CD14-positive monocyte (primary cell): Measurements from ENCODE around the gene KIF4B. TPM values are rescaled to one million over a fixed set of nuclear protein-coding genes. Genes with fewer than 3 reads are reported as not detected.

ENCODE experiments used
- DNase-seq, 3 donors: peaks; one replicate each; pipeline ENCODE4 v3.0.0-alpha.2; 2011 to 2022
- H2AFZ ChIP-seq: 2 replicates; pipeline ENCODE4 v1.6.0; 2012; ENCODE audit warnings: mild to moderate bottlenecking, low read depth, low read length, inconsistent platforms; ENCODE audit not compliant: insufficient read depth, poor library complexity, severe bottlenecking
- H3K27ac ChIP-seq, 2 donors: 1 replicate in 1 of 2; 2 replicates in 1 of 2; pipeline ENCODE4 v1.5.1; 2012 to 2013; ENCODE audit warnings: low read length in 2 of 2, control low read depth in 1 of 2, inconsistent platforms in 1 of 2, low read depth in 1 of 2, mild to moderate bottlenecking in 1 of 2
- H3K27me3 ChIP-seq, 2 donors: one replicate each; pipeline versions ENCODE4 v1.6.0 to v1.6.1; 2011 to 2013; ENCODE audit warnings: low read length in 2 of 2; ENCODE audit not compliant: control insufficient read depth in 2 of 2, insufficient read depth in 2 of 2
- H3K36me3 ChIP-seq, 2 donors: replicated peaks in 1 of 2; 1 replicate in 1 of 2; 2 replicates in 1 of 2; pipeline versions ENCODE4 v1.5.1 to v1.6.1; 2012 to 2013; ENCODE audit warnings: low read length in 2 of 2, control low read depth in 1 of 2, inconsistent platforms in 1 of 2, mild to moderate bottlenecking in 1 of 2; ENCODE audit not compliant: insufficient read depth in 2 of 2, control insufficient read depth in 1 of 2
- H3K4me1 ChIP-seq, 2 donors: 1 replicate in 1 of 2; 2 replicates in 1 of 2; pipeline versions ENCODE4 v1.5.1 to v1.6.1; 2012 to 2013; ENCODE audit warnings: low read length in 2 of 2, control low read depth in 1 of 2, inconsistent platforms in 1 of 2, mild to moderate bottlenecking in 1 of 2, moderate library complexity in 1 of 2; ENCODE audit not compliant: insufficient read depth in 2 of 2, control insufficient read depth in 1 of 2
- H3K4me2 ChIP-seq: replicated peaks from 2 replicates; pipeline ENCODE3; 2012; ENCODE audit warnings: low read length, moderate library complexity, mild to moderate bottlenecking; ENCODE audit not compliant: poor library complexity, severe bottlenecking; ENCODE audit errors: extremely low read depth
- H3K4me3 ChIP-seq, 3 experiments: fragments of 200-600 bp in 1 of 3; sonication (generic) in 1 of 3; replicated peaks in 1 of 3; 1 replicate in 2 of 3; 2 replicates in 1 of 3; pipeline ENCODE4 v1.5.1; 2011 to 2013; ENCODE audit warnings: low read length in 3 of 3, mild to moderate bottlenecking in 3 of 3, control low read depth in 2 of 3, low read depth in 2 of 3, inconsistent platforms in 1 of 3, moderate library complexity in 1 of 3
- H3K79me2 ChIP-seq: 2 replicates; pipeline ENCODE4 v1.6.0; 2012; ENCODE audit warnings: mild to moderate bottlenecking, control low read depth, inconsistent platforms, low read length, moderate library complexity; ENCODE audit not compliant: insufficient read depth
- H3K9ac ChIP-seq: 2 replicates; pipeline ENCODE4 v1.6.0; 2017; ENCODE audit warnings: low read length, mild to moderate bottlenecking; ENCODE audit not compliant: insufficient read depth, poor library complexity, severe bottlenecking
- H3K9me3 ChIP-seq, 2 donors: replicated peaks in 1 of 2; 1 replicate in 1 of 2; 2 replicates in 1 of 2; pipeline versions ENCODE4 v1.5.1 to v1.6.1; 2012 to 2013; ENCODE audit warnings: low read length in 2 of 2, control low read depth in 1 of 2; ENCODE audit not compliant: control insufficient read depth in 1 of 2, insufficient read depth in 1 of 2
- H4K20me1 ChIP-seq: 2 replicates; pipeline ENCODE4 v1.6.0; 2012; ENCODE audit warnings: mild to moderate bottlenecking, low read length, control low read depth, moderate library complexity; ENCODE audit not compliant: insufficient read depth
- H3K27ac Mint-ChIP-seq, 7 donors: one replicate each; pipeline ENCODE4 v1.8.0; 2020; ENCODE audit warnings: mild to moderate bottlenecking in 7 of 7, mixed read lengths in 7 of 7, moderate library complexity in 6 of 7, inconsistent platforms in 2 of 7
- H3K27me3 Mint-ChIP-seq, 3 donors: one replicate each; pipeline ENCODE4 v1.8.0; 2021 to 2022; ENCODE audit warnings: low read depth in 3 of 3, mild to moderate bottlenecking in 3 of 3, mixed read lengths in 3 of 3, moderate library complexity in 3 of 3, inconsistent platforms in 1 of 3
- H3K36me3 Mint-ChIP-seq, 2 donors: one replicate each; pipeline ENCODE4 v1.8.0; 2020; ENCODE audit warnings: mixed read lengths in 2 of 2, inconsistent platforms in 1 of 2, mild to moderate bottlenecking in 1 of 2
- H3K4me1 Mint-ChIP-seq: one replicate; pipeline ENCODE4 v1.8.0; 2020; ENCODE audit warnings: mild to moderate bottlenecking, mixed read lengths
- H3K4me3 Mint-ChIP-seq, 2 donors: one replicate each; pipeline ENCODE4 v1.8.0; 2020; ENCODE audit warnings: mild to moderate bottlenecking in 2 of 2, mixed read lengths in 2 of 2, moderate library complexity in 1 of 2
- H3K9me3 Mint-ChIP-seq, 7 donors: one replicate each; pipeline ENCODE4 v1.8.0; 2020 to 2022; ENCODE audit warnings: mixed read lengths in 7 of 7, mild to moderate bottlenecking in 6 of 7, moderate library complexity in 6 of 7, inconsistent platforms in 2 of 7
- CTCF ChIP-seq: fragments of 200-600 bp; IDR thresholded peaks from one replicate; pipeline ENCODE4 v1.8.0; 2022; ENCODE audit warnings: antibody characterized with exemption, mild to moderate bottlenecking
- WGBS: methylation state at CpG from one replicate; pipeline ENCODE4 v1.1.5; 2013; ENCODE audit warnings: missing lambda C conversion rate; ENCODE audit not compliant: insufficient coverage; 5-methylcytosine and 5-hydroxymethylcytosine counted together
- intact Hi-C, 2 donors: fragments of 100-400 bp; cut with micrococcal nuclease; formaldehyde crosslinking; loops; one replicate each; pipeline versions ENCODE4 v1.15.0 to v1.15.1; 2023
- polyA plus RNA-seq, 3 donors: library from polyadenylated mRNA; depleted of rRNA in 1 of 3; unstranded in 2 of 3; stranded (reverse) in 1 of 3; fragments of 300-500 nt in 2 of 3; fragments of >200 nt in 1 of 3; fragmentation: Illumina TruSeq in 2 of 3; gene quantifications; 1 replicate in 2 of 3; 2 replicates in 1 of 3; pipeline ENCODE4 v1.2.3, GENCODE V29; 2012 to 2021

The KIF4B gene
- polyA plus RNA-seq, 3 donors: 0.01 TPM; not detected in 2

- no peaks in the 10 kb centered on the region for H3K9me3 ChIP-seq
- no peak for TF ChIP-seq CTCF
- Mint-ChIP-seq H3K27ac (no peak overlapping the region), H3K4me3 (no peak overlapping the region), H3K4me1 (peaks cover 6% of the 10 kb centered on the region), H3K9me3 (peaks cover 0 to 4% (median 0%) of the 10 kb centered on the region in 7 donors), H3K36me3 (no peaks in the 10 kb centered on the region), H3K27me3 (peaks cover 2 to 7% (median 5%) of the 10 kb centered on the region in 3 donors)
- no peaks in the 10 kb centered on the region for H3K36me3 ChIP-seq
- no peak overlapping the region for H2AFZ ChIP-seq
- no peak overlapping the region for H3K4me2 ChIP-seq
- H4K20me1 ChIP-seq: no peaks in the 10 kb centered on the region
- DNase-seq: no peak
- H3K4me3 ChIP-seq: no peak overlapping the region
- no peaks in the 10 kb centered on the region for H3K79me2 ChIP-seq
- H3K4me1 ChIP-seq: no peaks in the 10 kb centered on the region
- intact Hi-C loops: no loop called here
- 78% methylated on average over 1 of the region's 1 CpG for WGBS
- no peaks in the 10 kb centered on the region for H3K27me3 ChIP-seq
- H3K9ac ChIP-seq: no peak overlapping the region
- no peak overlapping the region for H3K27ac ChIP-seq
Measured at GRCh38 chr5:155049569-155050383, 36.2 kb downstream of the KIF4B start.

- no peak overlapping the region for H3K4me3 Mint-ChIP-seq
- H3K79me2 ChIP-seq: no peaks in the 10 kb centered on the region
- H3K27ac ChIP-seq: no peak overlapping the region
- no peaks in the 10 kb centered on the region for H3K36me3 ChIP-seq
- H3K27me3 ChIP-seq: no peaks in the 10 kb centered on the region
- H3K4me1 Mint-ChIP-seq: peaks cover 6% of the 10 kb centered on the region
- no peak overlapping the region for H3K4me3 ChIP-seq
- no CpG with 5 or more reads among the region's 5 CpGs for WGBS
- DNase-seq: no peak
- no peak overlapping the region for H2AFZ ChIP-seq
- peaks cover 2 to 6% (median 5%) of the 10 kb centered on the region in 3 donors for H3K27me3 Mint-ChIP-seq
- no peak overlapping the region for H3K4me2 ChIP-seq
- peaks cover 0 to 4% (median 0%) of the 10 kb centered on the region in 7 donors for H3K9me3 Mint-ChIP-seq
- intact Hi-C loops: no loop called here
- H4K20me1 ChIP-seq: no peaks in the 10 kb centered on the region
- peak overlapping the region in 1 of 7 donors; percentile 30 for H3K27ac Mint-ChIP-seq
- H3K9me3 ChIP-seq: no peaks in the 10 kb centered on the region
- no peak for TF ChIP-seq CTCF
- no peaks in the 10 kb centered on the region for H3K36me3 Mint-ChIP-seq
- H3K4me1 ChIP-seq: no peaks in the 10 kb centered on the region
- no peak overlapping the region for H3K9ac ChIP-seq
Measured at GRCh38 chr5:155050384-155051019, 36.9 kb downstream of the KIF4B start.
